ENCODE results near the gene NPAP1.
"Not testable (repeated sequence)": the region's sequence is repeated elsewhere in the genome, so short reads cannot be mapped to it uniquely, and the experiment has no call there.

NPAP1 gene, protein sequence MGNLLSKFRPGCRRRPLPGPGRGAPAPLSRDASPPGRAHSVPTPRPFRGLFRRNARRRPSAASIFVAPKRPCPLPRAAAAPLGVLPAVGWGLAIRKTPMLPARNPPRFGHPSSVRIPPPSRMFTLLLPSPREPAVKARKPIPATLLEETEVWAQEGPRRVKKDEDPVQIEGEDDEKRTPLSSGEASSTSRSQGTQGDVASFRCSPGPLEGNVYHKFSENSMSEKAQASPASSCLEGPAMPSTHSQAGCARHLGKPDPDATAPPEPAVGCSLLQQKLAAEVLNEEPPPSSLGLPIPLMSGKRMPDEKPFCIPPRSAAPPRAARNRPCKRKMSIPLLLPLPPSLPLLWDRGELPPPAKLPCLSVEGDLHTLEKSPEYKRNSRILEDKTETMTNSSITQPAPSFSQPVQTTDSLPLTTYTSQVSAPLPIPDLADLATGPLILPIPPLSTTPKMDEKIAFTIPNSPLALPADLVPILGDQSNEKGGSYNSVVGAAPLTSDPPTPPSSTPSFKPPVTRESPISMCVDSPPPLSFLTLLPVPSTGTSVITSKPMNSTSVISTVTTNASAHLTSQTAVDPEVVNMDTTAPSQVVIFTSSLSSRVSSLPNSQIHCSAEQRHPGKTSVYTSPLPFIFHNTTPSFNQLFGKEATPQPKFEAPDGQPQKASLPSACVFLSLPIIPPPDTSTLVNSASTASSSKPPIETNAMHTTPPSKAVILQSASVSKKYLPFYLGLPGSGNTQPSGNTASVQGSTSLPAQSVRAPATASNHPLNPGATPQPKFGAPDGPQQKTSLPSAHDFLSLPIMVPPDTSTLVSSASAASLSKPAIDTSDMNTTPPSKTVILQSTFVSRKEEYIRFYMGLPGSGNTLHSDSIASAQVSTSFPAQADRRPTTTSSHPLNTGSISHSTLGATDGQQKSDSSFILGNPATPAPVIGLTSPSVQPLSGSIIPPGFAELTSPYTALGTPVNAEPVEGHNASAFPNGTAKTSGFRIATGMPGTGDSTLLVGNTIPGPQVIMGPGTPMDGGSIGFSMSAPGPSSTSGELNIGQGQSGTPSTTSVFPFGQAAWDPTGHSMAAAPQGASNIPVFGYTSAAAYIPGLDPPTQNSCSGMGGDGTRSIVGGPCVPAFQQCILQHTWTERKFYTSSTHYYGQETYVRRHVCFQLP

DNA sequence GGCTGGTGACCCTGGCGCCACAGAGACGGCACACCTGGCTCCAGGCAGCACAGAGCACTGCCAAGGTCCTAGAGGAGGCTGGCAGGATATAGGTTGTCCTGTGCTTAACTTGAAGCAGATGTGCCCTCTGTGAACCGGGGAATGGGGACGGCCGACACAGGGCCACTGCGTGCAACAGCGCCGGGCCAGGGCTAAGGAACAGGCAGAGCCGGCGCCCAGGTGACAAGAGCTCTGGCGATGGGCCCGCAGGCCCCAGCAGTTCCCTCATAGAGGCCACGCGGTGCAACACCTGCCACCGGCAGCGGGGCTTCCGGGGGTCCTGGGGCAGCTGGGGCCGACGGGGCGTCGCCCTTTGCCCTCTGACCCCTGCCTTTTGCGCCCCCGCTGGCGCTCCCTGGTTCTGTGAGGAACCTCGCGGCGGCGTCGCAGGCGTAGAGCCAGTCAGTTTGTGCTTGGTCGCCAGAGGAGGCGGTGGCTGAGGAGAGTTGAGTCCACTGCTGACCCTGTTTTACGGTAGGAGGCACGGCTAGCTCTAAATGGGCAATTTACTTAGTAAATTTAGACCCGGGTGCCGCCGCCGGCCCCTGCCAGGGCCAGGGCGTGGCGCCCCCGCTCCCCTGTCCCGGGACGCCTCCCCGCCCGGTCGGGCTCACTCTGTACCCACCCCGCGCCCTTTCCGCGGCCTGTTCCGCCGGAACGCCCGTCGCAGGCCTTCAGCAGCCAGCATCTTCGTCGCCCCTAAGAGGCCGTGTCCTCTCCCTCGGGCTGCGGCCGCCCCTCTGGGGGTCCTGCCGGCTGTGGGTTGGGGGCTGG, at the start of gene NPAP1:
TSS of gene NPAP1 (plus strand) at position 444 of the 813 bp plus-strand sequence. CDS start at position 537, 93 bp downstream.
- DNase-seq = no peak

DNA sequence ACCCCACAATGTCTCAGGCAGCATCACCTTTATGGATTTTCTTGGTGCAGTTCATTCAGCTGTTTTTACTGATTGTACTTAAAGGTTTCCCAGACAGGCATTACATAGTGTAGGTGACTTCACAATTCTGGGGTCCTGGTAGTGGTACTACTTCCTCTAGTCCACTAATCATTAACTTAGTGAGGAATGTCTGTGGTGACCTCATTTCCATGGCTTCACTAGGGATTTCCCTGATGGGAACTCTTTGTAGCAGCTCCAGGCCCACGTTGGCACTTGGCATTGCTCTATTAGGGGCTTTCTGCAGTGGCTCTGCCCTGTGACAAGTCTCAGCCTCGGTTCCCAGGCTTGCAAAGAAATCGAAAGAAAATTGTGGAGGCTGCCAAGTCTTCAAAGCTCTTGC, 48.1 kb upstream of the NPAP1 start:
- no peak for DNase-seq

DNA sequence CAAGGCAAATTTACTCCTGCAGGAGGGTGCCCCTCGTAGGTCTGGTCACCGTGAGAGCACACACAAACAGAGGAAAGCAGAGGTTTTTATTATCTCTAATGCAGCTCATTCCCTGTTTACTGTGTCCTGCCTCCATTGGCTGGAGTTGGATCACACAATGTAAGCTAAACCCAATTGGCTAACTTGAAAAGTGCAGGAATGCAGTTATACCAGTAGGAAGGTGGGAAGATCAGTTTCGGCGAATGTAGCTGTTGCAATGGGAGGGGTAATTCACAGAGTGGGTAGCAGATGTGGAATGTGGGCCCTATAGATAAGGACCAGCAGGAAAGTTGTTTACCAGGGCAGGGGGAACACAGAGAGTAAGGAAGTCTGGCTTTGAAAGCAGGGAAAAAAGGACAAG, 42.5 kb upstream of the NPAP1 start:
- DNase-seq = no peak

DNA sequence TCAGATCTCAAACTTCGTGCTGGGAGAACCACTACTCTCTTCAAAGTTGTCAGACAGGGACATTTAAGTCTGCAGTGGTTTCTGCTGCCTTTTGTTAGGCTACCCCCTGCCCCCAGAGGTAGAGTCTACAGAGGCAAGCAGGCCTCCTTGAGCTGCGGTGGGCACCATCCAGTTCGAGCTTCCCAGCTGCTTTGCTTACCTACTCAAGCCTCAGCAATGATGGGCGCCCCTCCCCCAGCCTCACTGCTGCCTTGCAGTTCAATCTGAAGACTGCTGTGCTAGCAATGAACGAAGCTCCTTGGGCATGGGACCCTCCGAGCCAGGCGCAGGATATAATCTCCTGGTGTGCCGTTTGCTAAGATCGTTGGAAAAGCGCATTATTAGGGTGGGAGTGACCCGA, 36.2 kb upstream of the NPAP1 start:
- not testable (repeated sequence) for DNase-seq

DNA sequence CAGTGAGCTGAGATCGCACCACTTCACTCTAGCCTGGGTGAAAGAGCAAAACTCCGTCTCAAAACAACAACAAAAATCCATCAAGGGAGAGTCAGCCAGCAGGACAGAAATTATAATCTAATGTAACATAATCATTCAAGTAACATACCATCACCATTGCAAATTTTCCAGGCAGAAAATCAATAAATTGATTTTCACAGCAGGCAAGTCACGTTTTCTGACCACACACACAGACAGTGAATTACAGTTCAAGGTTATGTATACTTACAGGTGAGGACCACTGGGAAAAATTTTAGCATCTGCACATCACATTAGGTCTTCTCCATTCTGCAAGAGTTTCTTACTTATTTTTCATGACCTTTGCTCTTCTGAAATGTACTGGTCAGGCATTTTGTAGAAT, 29.9 kb upstream of the NPAP1 start:
- DNase-seq = no peak

DNA sequence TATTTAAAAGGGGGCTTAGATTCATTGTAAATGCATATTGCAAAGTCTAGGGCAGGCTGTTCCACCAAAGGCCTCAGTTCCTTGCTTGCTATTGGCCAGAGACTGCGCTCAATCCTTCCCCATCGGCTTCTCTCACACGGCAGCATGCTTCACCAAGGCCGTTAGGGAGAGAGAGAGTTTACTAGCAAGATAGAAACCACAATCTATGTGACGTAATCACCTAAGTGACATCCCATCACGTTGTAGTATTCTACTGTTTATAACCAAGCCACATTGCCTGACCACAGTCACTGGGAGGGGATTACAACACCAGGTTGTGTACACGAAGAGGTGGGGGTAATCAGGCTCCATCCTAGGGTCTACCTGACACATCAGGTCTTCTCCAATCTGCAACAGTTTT, 16.0 kb upstream of the NPAP1 start:
- no peak for DNase-seq

DNA sequence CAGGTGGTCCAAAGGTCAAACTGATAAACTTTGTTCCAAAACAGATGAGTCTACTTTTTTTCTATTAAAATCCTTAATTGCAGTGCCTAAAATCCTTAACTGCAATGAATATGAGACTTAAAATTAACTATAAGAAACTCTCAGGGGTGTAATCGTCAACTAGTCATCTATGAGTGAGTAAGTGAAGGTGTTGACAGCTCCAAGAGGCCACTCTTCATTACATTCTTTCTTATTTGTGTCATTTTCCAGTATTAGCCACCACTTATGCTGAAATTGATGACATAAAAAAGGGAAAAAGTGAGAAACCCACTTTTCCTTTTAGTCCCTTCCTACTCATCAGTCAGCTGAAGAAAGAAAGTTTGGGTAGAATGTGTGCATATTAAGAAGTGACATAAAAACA, 12.6 kb upstream of the NPAP1 start:
- DNase-seq = no peak

DNA sequence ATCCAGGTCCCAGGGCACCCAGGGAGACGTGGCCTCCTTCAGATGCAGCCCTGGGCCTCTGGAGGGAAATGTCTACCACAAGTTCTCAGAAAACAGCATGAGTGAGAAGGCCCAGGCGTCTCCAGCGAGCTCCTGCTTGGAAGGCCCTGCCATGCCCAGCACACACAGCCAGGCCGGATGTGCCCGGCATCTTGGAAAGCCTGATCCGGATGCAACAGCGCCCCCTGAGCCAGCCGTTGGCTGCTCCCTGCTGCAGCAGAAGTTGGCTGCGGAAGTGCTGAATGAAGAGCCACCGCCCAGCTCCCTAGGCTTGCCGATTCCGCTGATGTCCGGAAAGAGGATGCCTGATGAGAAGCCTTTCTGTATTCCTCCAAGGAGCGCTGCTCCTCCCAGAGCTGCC, 856 bp downstream of the NPAP1 start:
- no peak for DNase-seq

DNA sequence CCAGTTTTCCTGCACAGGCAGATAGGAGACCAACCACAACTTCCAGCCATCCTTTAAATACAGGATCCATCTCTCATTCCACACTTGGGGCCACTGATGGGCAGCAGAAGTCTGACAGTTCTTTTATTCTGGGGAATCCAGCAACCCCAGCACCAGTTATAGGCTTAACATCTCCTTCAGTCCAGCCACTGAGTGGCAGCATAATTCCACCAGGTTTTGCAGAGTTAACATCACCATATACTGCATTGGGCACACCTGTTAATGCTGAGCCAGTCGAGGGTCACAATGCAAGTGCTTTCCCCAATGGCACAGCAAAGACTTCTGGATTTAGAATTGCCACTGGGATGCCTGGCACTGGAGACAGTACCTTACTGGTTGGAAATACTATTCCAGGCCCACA, 2.9 kb downstream of the NPAP1 start:
- DNase-seq = no peak

DNA sequence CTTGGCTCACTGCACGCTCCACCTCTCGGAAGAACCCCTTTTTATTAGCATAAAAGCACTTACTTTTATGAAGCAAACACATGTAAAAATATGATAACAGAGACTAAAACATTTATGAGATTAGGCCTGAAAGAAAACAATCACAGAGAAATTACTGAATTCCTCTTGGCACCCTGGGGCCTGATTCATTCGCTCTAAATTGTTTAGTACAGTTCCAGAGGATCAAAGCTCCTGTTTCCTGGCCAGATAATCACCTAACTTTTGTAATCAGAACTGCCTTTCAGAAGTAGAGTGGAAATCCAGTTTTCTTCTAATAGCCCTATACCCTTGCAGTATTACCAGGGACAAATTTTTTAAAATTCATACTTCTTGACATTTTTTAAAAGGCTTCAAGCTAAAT, 6.4 kb downstream of the NPAP1 start:
- DNase-seq = no peak

DNA sequence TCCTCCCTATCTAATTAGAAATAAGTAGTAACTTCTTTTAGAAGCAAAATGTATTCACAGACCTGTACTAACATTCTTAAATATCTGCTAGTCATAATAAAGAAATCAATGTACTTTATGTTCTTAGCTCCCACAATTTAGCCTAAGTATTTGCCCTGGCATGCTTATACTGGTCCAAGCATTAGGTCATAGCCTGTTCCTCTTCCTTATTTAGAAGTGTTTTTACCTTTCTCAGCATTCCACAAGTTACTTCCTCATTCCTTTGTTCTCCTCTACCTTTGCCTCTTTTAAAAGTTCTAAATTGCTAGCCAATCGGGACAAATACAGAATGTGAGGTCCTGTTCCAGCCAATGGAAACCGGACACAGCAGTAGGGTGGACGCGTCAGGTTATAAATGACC, 7.3 kb downstream of the NPAP1 start:
- not testable (repeated sequence) for DNase-seq

DNA sequence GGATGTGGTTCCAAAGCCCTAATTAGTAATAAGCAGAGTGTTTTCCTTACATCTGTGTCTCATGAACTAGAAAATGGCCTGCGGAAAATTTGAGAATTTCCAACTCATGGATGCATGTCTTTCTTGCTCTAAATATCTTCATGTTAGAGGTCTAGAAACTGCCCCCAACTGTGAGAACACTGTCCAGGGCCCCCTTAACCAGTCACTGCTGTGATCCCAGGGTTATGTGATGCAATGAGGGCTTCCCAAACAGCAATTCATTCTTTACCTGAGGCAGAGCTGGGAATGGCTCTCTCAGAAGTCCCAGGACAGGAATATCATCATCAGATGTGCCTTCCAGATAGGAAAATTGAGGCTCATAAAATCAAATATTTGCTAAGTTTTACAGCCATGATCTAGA, 8.2 kb downstream of the NPAP1 start:
- DNase-seq = no peak

DNA sequence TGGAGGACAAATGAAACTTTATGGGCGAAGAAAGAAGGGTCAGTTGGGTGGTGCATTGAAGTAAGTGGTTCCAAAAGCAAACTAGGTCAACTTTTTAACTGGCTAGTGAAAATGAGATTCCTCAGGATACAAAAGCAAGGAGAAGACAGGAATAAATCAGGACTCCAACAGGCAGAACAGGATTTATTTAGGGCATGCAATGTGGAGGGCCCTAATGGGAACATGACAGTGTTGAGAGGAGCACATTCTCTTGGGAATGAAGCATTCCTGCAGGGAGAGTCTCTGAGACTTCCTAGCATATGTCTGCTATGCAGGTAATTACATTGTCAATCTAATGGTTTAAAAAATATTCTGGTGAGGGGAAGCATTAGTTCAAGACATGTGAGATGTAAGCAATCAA, 8.7 kb downstream of the NPAP1 start:
- no peak for DNase-seq

DNA sequence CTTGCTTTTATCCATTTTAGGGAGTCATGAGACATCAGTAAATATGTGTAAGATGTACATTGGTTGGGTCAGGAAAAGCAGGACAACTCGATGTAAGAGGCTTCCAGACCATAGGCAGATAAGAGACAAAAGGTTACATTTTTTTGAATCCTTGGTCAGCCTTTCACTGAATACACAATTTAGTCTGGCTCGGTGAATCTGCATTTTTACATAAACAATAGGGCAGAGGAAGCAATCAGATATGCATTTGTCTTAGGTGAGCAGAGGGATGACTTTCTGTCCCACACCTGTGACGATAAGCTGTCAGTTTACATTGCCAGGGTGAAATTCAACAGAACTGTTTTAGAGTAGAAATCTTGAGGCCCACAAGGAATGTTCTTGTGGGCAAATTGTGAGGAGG, 20.6 kb downstream of the NPAP1 start:
- no peak for DNase-seq

DNA sequence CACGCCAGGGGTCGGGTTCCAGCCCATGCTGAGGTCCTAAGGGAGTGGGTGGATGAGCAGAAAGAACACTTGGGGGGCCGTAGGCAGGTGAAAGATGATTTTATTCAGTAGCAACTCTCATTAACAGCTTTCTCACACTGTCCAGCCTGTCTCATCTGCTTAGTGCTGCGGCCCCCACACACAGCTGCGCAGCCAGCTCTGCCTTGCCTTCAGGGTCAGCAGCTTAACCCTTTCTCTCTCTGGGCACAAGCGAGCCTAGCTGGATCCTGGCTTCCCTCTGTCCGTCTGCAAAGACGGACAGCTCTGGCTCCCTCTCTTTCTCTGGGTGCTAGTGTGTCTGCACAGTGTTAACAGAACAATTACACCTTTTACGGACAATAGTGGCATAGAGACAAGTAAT, 21.3 kb downstream of the NPAP1 start:
- DNase-seq = no peak

DNA sequence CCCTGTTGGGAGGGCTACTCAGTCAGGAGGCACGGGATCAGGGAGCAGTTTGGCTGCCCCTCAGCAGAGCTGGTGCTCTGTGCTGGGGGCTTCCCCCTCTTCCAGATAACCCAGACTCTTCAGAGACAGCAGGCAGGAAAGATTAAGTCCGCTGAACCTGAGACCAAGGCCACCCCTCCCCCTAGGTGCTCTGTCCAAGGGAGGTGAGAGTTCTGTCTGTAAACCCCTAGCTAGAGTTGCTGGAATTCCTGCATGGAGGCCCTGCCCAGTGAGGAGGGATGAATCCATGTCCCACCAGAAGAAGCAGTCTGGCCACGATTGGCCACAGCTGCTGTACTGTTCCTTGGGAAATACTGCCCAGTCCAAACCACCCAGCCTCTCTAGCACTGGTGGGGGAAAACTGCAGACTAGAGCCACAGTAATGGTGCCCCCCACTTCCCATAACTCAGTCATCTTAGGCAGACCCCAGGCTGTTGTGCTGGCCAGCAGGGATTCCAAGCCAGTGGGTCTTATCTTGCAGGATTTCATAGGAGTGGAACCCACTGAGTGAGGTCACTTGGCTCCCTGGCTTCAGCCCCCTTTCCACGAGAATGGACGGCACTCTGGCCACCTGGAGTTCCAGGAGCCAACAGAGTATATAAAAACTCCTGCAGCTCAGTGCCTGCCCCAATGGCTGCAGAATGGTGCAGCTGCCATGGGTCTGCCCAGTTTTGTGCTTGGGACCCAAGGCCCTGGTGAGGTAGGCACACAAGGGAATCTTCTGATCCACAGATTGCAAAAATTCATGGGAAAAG, 42.9 kb downstream of the NPAP1 start:
- no peak for DNase-seq

DNA sequence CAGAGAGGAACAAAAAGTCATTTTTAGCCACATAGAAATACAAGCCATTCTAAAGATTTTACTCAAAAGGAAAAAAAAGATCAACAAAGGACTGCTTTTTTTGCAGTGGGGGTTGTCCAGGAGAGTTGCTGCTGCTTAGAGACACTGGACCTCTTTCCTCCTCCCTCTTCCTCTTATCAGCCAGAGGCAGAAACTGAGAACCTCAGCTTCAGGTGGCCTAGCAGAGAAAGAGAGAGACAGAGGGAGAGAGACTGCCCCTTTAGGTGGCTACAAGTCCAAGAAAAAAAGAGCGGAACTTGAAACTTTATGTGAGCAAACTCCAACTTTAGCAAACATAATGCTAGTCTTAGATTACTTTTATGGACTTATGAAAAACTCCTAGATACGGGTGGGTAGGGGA, 54.2 kb downstream of the NPAP1 start:
- DNase-seq = no peak
